ENCODE results near the gene GRIK1.

DNA sequence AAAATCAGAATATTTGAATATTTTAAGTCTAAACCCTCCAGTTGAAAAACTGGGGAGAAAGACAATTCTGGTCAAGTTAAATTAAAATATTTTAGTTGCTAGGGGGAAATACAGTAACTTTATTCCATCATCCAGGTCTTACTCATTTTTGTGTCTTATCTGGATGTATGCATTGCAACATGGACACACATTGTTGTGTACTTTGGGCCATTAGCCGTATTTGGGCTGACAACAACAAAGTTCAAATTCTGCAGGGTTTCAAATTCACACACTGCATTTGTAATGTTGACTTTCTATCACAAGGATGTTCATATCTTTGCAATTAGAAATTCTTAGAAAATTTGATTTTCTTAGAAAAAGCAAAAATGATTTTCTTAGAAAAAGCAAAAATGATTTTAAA, 391.8 kb downstream of the GRIK1 start:
- TF ChIP-seq ZNF529 (tag by site-specific recombination; IDR thresholded peaks at IDR 0.05; ENCODE audit: insufficient replicate concordance) (no peak), ZNF629 (tag by site-specific recombination; IDR thresholded peaks at IDR 0.05) (no peak), ZNF510 (tag by site-specific recombination; IDR thresholded peaks at IDR 0.05; ENCODE audit: insufficient replicate concordance) (no peak), ZNF140 (tag by site-specific recombination; IDR thresholded peaks at IDR 0.05) (no peak), ZNF530 (tag by site-specific recombination; IDR thresholded peaks at IDR 0.05; ENCODE audit: low read depth) (no peak), KLF8 (tag by site-specific recombination; IDR thresholded peaks at IDR 0.05) (no peak)
- TF ChIP-seq, protein P1, sequence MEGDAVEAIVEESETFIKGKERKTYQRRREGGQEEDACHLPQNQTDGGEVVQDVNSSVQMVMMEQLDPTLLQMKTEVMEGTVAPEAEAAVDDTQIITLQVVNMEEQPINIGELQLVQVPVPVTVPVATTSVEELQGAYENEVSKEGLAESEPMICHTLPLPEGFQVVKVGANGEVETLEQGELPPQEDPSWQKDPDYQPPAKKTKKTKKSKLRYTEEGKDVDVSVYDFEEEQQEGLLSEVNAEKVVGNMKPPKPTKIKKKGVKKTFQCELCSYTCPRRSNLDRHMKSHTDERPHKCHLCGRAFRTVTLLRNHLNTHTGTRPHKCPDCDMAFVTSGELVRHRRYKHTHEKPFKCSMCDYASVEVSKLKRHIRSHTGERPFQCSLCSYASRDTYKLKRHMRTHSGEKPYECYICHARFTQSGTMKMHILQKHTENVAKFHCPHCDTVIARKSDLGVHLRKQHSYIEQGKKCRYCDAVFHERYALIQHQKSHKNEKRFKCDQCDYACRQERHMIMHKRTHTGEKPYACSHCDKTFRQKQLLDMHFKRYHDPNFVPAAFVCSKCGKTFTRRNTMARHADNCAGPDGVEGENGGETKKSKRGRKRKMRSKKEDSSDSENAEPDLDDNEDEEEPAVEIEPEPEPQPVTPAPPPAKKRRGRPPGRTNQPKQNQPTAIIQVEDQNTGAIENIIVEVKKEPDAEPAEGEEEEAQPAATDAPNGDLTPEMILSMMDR (tag by site-specific recombination; IDR thresholded peaks at IDR 0.05): no peak
